OCI-LY1 (cell line): ENCODE results near the gene EXOC6B.

Source experiments
- H2AFZ ChIP-seq: fragments of 200-600 bp; sonication (generic), shearing (Covaris generic); 2 replicates; pipeline ENCODE4 v1.6.0; 2014; ENCODE audit warnings: antibody characterized with exemption, mild to moderate bottlenecking, low read length
- H3F3A ChIP-seq: fragments of 200-600 bp; sonication (generic), shearing (Covaris generic); 2 replicates; pipeline ENCODE4 v1.6.0; 2014; ENCODE audit warnings: mild to moderate bottlenecking, antibody characterized with exemption, low read length, moderate library complexity; ENCODE audit not compliant: insufficient read depth
- H3K27ac ChIP-seq: fragments of 200-600 bp; sonication (generic); 2 replicates; pipeline ENCODE4 v1.5.1; 2014; ENCODE audit warnings: low read length, mixed run types, mild to moderate bottlenecking, low read depth; ENCODE audit not compliant: poor library complexity, severe bottlenecking
- H3K27me3 ChIP-seq: fragments of 200-600 bp; sonication (generic); 2 replicates; pipeline ENCODE4 v1.6.0; 2014; ENCODE audit warnings: antibody characterized with exemption, mild to moderate bottlenecking, low read length, moderate library complexity; ENCODE audit not compliant: insufficient read depth
- H3K36me3 ChIP-seq: fragments of 200-600 bp; sonication (generic); 2 replicates; pipeline ENCODE4 v1.6.1; 2014; ENCODE audit warnings: mild to moderate bottlenecking, antibody characterized with exemption, low read length, moderate library complexity, mixed read lengths; ENCODE audit not compliant: insufficient read depth
- H3K4me1 ChIP-seq: fragments of 200-600 bp; sonication (generic); 2 replicates; pipeline ENCODE4 v1.5.1; 2014; ENCODE audit warnings: mild to moderate bottlenecking, low read length, moderate library complexity; ENCODE audit not compliant: insufficient read depth, severe bottlenecking
- H3K4me2 ChIP-seq: fragments of 200-600 bp; sonication (generic), shearing (Covaris generic); 2 replicates; pipeline ENCODE4 v1.6.1; 2014; ENCODE audit warnings: low read length
- H3K4me3 ChIP-seq: fragments of 200-600 bp; sonication (generic); 2 replicates; pipeline ENCODE4 v1.5.1; 2014; ENCODE audit warnings: low read length, low read depth, mild to moderate bottlenecking, mixed read lengths; ENCODE audit not compliant: poor library complexity, severe bottlenecking
- H3K79me2 ChIP-seq: fragments of 200-600 bp; shearing (Covaris generic); 2 replicates; pipeline ENCODE4 v1.6.1; 2016; ENCODE audit warnings: mixed run types, low read length, mixed read lengths; ENCODE audit not compliant: insufficient read depth
- H3K9ac ChIP-seq: fragments of 200-600 bp; sonication (generic), shearing (Covaris generic); 2 replicates; pipeline ENCODE4 v1.6.1; 2014; ENCODE audit warnings: mild to moderate bottlenecking, low read length, mixed read lengths
- H3K9me2 ChIP-seq: fragments of 200-600 bp; sonication (generic), shearing (Covaris generic); 2 replicates; pipeline ENCODE4 v1.6.1; 2014; ENCODE audit warnings: low read depth, mild to moderate bottlenecking, low read length, mixed read lengths
- H3K9me3 ChIP-seq: fragments of 200-600 bp; shearing (Covaris generic); 2 replicates; pipeline ENCODE4 v1.6.1; 2014; ENCODE audit warnings: low read length, mixed read lengths
- H4K20me1 ChIP-seq: fragments of 200-600 bp; sonication (generic), shearing (Covaris generic); 2 replicates; pipeline ENCODE4 v1.6.0; 2016; ENCODE audit warnings: mild to moderate bottlenecking, low read length; ENCODE audit not compliant: insufficient read depth
- CTCF ChIP-seq: fragments of 200-600 bp; sonication (generic), shearing (Covaris generic); IDR thresholded peaks from 2 replicates; pipeline ENCODE4 v1.5.1; 2017; ENCODE audit warnings: mild to moderate bottlenecking, antibody characterized with exemption, low read length, moderate library complexity, mixed read lengths
- EZH2 ChIP-seq: fragments of 200-600 bp; sonication (generic), shearing (Covaris generic); IDR thresholded peaks from 2 replicates; pipeline ENCODE4 v1.8.0; 2017; ENCODE audit warnings: borderline replicate concordance, mixed run types, mild to moderate bottlenecking, antibody characterized with exemption, low read length, moderate library complexity, mixed read lengths

The EXOC6B gene

GRCh38 chr2:72361521-72361920 is 464.3 kb downstream of the EXOC6B start:
- no peak overlapping the region for H3K27ac ChIP-seq
- H3K27me3 ChIP-seq: no peaks in the 10 kb centered on the region
- H3K79me2 ChIP-seq: no peaks in the 10 kb centered on the region
- H3K9ac ChIP-seq: no peak overlapping the region
- no peaks in the 10 kb centered on the region for H3F3A ChIP-seq
- H3K4me3 ChIP-seq: no peak overlapping the region
- no peak for TF ChIP-seq EZH2
- no peak for TF ChIP-seq CTCF
- no peak overlapping the region for H2AFZ ChIP-seq
- H3K9me3 ChIP-seq: no peaks in the 10 kb centered on the region
- H3K4me1 ChIP-seq: no peaks in the 10 kb centered on the region
- no peak overlapping the region for H3K4me2 ChIP-seq
- H3K36me3 ChIP-seq: no peaks in the 10 kb centered on the region
- H4K20me1 ChIP-seq: no peaks in the 10 kb centered on the region
- no peaks in the 10 kb centered on the region for H3K9me2 ChIP-seq

GRCh38 chr2:72361042-72361441 is 464.8 kb downstream of the EXOC6B start:
- Histone ChIP-seq H3K36me3 (no peaks in the 10 kb centered on the region), H3K4me2 (no peak overlapping the region), H3K79me2 (no peaks in the 10 kb centered on the region), H3K27ac (no peak overlapping the region), H3K9me2 (no peaks in the 10 kb centered on the region), H3K27me3 (no peaks in the 10 kb centered on the region), H3K4me3 (no peak overlapping the region), H3K4me1 (no peaks in the 10 kb centered on the region), H2AFZ (no peak overlapping the region), H3K9me3 (no peaks in the 10 kb centered on the region), H3F3A (no peaks in the 10 kb centered on the region), H4K20me1 (no peaks in the 10 kb centered on the region), H3K9ac (no peak overlapping the region)
- TF ChIP-seq EZH2 (no peak), CTCF (no peak)

- Histone ChIP-seq H3K36me3 (no peaks in the 10 kb centered on the region), H3F3A (no peaks in the 10 kb centered on the region), H3K79me2 (no peaks in the 10 kb centered on the region), H3K9me2 (no peaks in the 10 kb centered on the region), H3K9ac (no peak overlapping the region), H3K4me1 (no peaks in the 10 kb centered on the region), H3K27me3 (no peaks in the 10 kb centered on the region), H3K4me2 (no peak overlapping the region), H2AFZ (no peak overlapping the region), H4K20me1 (no peaks in the 10 kb centered on the region), H3K27ac (no peak overlapping the region), H3K4me3 (no peak overlapping the region), H3K9me3 (no peaks in the 10 kb centered on the region)
- TF ChIP-seq EZH2 (no peak), CTCF (no peak)
Measured at GRCh38 chr2:72350852-72351251, 475.0 kb downstream of the EXOC6B start.
